GM18520 (cell line): ENCODE data around the gene ZBTB46.
A peak's percentile ranks its signal among the peaks of the same experiment; 100 is the strongest.

ENCODE experiments used
- ATAC-seq: cut with Tn5 transposase; IDR thresholded peaks from one replicate; pipeline ENCODE4 v1.9.1; 2021; ENCODE audit not compliant: unreplicated experiment

ZBTB46 gene

DNA sequence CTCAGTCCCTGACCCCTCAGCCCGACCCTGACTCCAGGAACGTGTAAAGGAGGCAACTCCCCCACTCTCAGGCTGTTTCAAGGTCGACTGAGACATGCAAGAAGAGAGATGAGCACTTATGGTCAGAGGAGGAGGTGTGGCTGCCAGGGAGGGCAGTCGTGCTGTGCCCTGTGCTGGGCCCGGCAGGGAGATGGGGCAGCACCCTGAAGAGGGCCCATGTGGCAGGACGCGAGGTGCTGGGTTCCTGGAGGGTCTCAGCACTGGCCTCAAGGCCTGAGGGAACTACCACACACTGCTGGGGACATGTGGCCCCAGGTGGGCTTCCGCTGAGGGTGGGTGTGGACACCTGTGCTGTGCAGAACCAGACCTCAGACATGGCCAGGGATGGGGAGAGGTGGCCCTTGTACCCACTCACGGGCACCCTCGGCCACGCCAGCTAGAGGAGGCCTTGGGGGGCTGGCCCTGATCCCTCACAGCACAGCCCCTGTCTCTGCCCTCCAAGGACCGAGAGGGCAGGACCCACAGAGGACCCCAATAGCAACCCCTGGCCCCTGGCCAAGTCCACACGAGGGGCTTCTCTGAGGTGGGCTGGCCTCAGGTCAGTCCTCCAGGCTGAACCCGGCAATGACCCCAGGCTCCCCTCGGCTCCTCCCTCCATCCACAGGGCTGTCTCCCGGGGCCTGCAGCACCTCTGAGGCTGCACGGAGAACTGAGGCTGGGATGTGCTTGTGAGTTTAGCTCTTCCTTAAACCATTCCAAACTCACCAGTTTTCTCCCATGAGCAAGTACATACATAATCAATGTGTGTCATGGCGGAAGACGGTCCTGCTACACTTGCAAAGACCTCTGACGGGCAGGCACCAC lies 82.8 kb downstream of the ZBTB46 start:
- ATAC-seq: no peak

DNA sequence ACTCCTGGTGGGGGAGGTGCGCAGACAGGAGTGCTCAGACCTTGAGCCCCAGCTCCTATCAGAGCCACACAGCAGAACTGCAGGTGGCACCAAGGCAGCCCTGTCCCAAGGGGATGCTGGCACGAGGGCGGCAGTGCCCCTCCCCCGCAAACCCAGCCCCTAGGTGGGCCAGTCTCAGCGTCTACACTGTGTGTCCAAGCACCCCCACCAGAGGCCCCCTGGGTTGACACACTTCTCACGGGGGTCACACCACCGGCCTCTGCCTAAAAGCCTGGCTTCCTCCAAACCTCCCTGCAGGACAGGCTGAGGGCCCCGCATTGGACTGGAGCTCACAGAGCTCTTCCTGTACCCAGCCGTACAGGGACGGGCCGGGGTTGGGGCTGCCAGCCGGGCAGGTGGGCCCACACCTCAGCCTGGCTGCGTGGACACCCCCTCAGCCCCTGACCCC lies 83.4 kb downstream of the ZBTB46 start:
- ATAC-seq: no peak

- ATAC-seq: no peak
Measured at GRCh38 chr20:63746751-63747315, 84.2 kb downstream of the ZBTB46 start.

GRCh38 chr20:63745961-63746731 lies 84.9 kb downstream of the ZBTB46 start:
- no peak for ATAC-seq

DNA sequence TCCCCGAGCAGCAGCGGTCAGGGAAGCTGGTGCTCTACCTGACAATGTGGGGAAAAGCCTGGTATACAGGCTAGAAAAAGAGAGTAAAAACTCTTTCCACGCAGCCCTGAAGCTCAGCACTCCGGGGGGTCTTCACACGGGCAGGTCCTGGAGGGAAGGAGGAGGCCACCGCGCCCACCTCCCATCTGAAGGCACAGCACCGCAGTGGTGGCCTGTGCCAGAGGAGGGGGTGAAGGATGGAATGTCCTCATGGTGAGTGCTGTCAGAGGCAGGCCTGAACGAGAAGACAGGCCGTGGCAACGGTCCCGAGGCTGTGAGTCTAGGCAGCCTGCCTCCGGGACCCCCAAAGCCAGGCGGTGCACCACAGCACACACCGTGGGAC lies 85.6 kb downstream of the ZBTB46 start:
- no peak for ATAC-seq

DNA sequence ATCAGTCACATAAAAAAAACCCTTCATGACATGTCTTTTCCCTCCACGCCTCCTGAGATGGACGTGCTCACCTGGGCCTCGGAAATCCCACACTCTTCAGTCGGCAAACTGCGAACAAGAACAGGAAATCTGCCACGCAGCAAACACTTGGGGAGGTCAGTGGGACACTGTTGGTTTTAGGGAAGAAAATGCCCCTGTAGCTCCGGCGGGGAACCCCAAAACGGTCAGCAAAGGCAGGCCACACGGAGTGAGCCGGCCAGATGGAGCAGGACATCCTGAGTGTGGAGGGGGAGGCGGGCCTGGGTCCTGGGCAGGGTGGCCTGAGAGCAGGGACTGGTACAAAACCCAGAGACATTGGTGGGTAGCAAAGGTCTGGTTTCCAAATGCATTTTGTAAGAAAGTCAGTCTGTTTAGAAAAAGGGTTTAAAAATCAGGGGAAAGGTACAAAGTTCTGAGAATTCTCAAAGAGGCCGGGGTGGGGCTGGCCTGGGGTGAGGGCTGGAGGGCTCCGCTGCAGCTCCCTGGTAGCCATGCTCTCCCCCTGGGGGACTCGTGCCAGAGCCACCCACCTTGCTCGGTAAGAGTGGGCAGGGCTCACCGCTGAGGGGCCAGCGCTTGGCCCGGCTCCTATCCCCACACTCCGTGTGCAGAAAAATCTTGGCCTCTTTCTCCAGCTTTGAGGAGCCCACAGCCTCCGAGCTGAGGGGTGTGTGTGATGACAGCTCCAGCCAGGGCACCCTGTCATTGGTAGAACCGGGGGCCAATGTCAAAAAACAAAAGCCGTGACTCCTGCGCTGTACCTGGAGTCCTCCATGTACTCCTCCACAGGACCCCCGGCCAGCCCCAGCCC lies 86.3 kb downstream of the ZBTB46 start:
- ATAC-seq: no peak

DNA sequence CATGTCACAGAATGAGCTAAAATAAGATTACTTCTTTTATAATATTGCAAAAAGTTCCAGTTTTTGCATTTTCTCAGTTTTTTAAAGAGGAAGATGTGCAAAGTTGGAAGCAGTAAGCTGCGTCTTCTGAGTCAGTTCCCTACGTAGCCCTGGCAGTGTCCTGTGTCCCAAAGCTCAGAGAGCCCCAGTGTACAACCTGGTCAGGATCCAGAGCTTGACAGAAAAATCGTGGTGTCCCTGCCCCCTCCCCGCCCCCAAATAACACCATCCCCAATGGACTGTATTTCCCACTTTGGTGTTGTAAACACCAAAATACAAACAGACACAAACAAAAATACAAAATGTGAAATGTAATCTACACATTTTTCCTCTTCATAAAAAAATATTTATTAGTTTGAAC lies 86.9 kb downstream of the ZBTB46 start:
- ATAC-seq: no peak

DNA sequence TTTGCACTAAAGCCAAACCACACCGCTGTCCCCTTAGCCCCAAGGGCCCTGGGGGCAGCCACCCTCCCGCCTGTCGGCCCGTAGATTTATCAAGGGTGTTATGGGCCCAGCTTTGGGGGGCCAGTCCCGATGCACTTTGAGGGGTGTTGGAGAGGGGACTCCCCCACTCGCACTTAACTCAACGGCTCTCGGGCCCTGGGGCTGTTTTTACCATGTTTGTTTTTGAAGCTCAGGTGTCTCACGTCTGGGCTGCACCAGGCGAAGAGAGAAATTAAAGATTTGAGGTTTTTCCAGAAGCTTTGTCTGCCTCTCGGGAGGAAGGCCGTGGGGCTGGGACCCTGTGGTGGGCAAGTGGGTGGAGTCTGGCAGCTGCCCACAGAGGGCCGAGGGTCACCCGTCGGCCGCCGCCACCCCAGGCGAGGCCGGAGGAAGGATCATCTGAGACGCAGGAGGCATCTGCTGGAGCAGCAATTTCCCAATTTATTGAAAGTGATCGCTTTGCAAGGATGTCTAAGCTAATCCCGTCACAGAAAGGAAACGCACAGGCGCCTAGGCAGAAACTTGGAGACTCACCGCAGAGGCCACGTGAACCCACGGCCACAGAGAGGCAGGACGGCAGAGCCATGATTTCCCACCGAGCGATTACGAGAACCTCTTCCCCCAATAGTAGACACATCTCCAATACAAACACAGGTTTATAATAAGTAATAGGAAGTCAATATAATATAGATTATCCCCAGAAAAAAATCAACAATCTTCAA lies 87.7 kb downstream of the ZBTB46 start:
- no peak for ATAC-seq

- no peak for ATAC-seq
Measured at GRCh38 chr20:63742381-63743024, 88.6 kb downstream of the ZBTB46 start.

DNA sequence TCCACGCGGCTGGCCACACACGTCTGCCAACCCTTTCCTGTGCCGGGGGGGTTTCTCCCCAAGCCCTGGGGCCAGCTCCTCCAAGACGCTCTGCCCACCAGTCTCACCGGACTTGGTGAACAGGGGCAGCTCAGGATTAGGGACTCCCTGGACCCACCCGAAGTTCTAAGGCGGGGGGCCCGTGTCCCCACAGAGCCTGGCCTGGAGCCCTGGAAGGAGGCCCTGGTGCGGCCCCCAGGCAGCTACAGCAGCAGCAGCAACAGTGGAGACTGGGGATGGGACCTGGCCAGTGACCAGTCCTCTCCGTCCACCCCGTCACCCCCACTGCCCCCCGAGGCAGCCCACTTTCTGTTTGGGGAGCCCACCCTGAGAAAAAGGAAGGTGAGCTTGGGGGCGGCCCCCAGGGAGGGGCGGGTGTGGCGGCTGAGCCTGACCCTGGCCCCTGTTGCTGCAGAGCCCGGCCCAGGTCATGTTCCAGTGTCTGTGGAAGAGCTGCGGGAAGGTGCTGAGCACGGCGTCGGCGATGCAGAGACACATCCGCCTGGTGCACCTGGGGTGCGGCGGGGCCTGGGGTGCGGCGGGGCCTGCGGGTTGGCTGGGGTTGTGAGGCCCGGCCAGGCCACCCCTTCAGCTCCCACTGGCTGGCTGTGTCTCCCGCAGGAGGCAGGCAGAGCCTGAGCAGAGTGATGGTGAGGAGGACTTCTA lies 89.2 kb downstream of the ZBTB46 start:
- no peak for ATAC-seq

GRCh38 chr20:63741354-63741675 lies 89.7 kb downstream of the ZBTB46 start:
- ATAC-seq: no peak

GRCh38 chr20:63740627-63741353 lies 90.3 kb downstream of the ZBTB46 start:
- ATAC-seq: no peak

- peak; percentile 13 for ATAC-seq
Measured at GRCh38 chr20:63740070-63740626, 90.9 kb downstream of the ZBTB46 start.

DNA sequence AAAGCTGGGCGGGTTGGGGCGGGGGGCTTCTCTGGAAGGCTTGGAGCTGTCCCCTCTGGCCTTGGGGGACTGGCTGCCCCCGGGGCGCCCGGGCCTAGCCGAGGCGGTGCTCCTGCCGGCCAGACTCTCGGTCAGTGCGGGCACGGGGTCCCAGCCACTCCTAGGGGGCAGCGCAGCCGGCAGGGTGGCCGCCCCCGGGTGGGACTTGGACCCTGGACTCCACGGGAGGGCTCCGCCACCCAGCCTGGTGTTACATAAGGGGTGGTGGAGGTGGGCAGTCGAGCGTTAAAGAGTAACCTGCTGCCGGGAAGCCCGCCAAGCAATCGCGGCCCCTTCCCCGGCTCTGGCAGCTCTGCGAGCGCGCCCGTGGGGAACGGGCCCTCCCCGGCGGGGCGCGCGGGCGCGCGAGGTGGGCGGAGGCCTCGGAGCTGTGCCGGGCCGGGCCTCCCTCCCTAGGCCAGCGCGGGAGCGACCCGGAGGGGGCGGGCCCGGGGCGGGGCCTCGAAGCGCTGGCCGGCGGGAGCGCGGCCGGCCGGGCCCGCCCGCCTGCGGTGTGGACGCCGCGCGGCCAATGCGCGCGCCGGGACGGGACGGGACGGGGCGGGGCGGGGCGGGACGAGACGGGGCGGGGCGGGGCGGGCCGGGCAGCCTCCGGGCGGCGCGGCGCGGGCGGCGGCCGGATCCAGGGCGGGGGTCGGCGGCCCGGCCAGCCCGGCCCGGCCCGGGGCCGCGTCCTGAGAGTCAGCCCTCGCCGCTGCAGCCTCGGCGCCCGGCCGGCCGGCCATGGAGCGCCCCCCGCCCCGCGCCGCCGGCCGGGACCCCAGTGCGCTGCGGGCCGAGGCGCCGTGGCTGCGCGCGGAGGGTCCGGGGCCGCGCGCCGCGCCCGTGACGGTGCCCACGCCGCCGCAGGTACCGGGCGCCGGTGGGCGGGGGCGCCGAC lies 91.7 kb downstream of the ZBTB46 start, which contains the start of gene SLC2A4RG:
TSS of gene SLC2A4RG (plus strand) at position 647 of the 940 bp plus-strand sequence. CDS start at position 784, 137 bp downstream.
- ATAC-seq: peak; percentile 33

DNA sequence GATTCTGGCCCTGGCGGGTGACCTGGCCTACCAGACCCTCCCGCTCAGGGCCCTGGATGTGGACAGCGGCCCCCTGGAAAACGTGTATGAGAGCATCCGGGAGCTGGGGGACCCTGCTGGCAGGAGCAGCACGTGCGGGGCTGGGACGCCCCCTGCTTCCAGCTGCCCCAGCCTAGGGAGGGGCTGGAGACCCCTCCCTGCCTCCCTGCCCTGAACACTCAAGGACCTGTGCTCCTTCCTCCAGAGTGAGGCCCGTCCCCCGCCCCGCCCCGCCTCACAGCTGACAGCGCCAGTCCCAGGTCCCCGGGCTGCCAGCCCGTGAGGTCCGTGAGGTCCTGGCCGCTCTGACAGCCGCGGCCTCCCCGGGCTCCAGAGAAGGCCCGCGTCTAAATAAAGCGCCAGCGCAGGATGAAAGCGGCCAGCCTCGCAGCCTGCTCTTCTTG lies 92.4 kb downstream of the ZBTB46 start:
- ATAC-seq: no peak

DNA sequence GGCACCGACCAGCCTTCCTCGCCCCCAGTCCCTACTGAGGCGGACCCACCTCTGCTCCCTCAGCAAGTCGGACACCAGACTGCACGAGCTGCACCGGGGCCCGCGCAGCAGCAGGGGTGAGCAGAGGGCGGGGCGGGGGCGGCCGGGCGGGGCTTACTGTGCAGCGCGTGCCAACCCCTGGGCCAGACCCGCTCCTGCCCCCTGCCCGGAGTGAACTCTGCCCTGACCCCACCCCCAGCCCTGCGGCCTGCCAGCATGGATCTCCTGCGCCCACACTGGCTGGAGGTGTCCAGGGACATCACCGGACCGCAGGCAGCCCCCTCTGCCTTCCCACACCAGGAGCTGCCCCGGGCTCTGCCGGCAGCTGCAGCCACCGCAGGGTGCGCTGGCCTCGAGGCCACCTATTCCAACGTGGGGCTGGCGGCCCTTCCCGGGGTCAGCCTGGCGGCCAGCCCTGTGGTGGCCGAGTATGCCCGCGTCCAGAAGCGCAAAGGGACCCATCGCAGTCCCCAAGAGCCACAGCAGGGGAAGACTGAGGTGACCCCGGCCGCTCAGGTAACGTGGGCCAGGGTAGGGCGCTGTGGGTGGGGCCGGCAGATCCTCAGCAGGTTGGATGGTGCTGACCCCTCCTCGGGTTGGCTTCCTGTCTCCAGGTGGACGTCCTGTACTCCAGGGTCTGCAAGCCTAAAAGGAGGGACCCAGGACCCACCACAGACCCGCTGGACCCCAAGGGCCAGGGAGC lies 92.9 kb downstream of the ZBTB46 start:
- ATAC-seq: no peak

DNA sequence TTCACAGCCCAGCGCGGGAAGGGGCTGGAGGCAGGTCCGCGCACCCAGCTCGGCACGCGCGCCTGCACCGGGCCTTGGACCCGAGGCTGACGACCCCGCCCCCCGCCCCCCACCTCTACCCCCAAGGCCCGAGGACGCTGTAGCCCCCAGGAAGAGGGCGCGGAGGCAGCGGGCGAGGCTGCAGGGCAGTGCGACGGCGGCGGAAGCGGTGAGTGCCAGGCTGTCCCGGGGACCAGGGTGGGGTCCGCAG lies 93.4 kb downstream of the ZBTB46 start:
- ATAC-seq: no peak
